Right lobe of liver (tissue), 4 donors: ENCODE data around the gene DLG1.

Experiments
- POLR2A ChIP-seq: fragments of 450-650 bp; IDR thresholded peaks from one replicate; pipeline ENCODE4 v1.6.1; 2017; ENCODE audit warnings: antibody characterized with exemption, mild to moderate bottlenecking
- TF ChIP-seq, protein P1 (sequence below), 4 donors: fragments of 200-600 bp in 3 of 4; fragments of 450-650 bp in 1 of 4; IDR thresholded peaks; one replicate each; pipeline versions ENCODE4 v1.5.1 to v1.8.0; 2016 to 2022; ENCODE audit warnings: antibody characterized with exemption in 4 of 4, mild to moderate bottlenecking in 2 of 4
- donor health status: DM: no; HTN: no; CAD: no.
- donor health status: DM: no; HTN: no; CAD: no.
- donor health status: DM: no; HTN: yes; CAD: no.

DNA sequence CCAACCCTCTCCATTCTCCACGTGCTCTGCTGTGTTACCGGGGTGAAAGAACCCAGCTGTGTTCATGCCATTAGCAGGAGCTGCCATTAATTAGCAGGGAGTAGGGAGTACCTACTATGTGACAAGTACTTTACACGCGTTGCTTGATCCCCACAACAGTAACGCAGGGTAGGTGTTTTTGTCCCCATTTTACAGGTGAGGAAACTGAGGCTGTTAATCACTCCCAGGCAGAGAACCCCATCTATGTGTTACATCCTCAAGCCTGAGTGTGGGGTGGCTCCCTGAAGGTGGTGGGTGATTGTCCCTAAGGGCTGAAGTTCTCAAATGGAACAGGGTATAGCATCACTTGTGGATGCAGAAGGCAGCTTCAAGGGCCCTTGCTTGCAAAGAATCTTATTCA, 291.6 kb downstream of the DLG1 start:
- no peak for TF ChIP-seq POLR2A
- TF ChIP-seq, protein P1, sequence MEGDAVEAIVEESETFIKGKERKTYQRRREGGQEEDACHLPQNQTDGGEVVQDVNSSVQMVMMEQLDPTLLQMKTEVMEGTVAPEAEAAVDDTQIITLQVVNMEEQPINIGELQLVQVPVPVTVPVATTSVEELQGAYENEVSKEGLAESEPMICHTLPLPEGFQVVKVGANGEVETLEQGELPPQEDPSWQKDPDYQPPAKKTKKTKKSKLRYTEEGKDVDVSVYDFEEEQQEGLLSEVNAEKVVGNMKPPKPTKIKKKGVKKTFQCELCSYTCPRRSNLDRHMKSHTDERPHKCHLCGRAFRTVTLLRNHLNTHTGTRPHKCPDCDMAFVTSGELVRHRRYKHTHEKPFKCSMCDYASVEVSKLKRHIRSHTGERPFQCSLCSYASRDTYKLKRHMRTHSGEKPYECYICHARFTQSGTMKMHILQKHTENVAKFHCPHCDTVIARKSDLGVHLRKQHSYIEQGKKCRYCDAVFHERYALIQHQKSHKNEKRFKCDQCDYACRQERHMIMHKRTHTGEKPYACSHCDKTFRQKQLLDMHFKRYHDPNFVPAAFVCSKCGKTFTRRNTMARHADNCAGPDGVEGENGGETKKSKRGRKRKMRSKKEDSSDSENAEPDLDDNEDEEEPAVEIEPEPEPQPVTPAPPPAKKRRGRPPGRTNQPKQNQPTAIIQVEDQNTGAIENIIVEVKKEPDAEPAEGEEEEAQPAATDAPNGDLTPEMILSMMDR (IDR thresholded peaks at IDR 0.05), result no peak
